ELF-1 (cell line): ENCODE results near the gene ECM1.

Experiments used
- DNase-seq: peaks from one replicate; pipeline ENCODE4 v3.0.0-alpha.2; 2016; ENCODE audit warnings: low read depth, low spot score

Gene ECM1

GRCh38 chr1:150558761-150559655, 51.1 kb downstream of the ECM1 start:
- peak; percentile 61 for DNase-seq

- DNase-seq = no peak
Measured at GRCh38 chr1:150559656-150560010, 51.7 kb downstream of the ECM1 start.

DNA sequence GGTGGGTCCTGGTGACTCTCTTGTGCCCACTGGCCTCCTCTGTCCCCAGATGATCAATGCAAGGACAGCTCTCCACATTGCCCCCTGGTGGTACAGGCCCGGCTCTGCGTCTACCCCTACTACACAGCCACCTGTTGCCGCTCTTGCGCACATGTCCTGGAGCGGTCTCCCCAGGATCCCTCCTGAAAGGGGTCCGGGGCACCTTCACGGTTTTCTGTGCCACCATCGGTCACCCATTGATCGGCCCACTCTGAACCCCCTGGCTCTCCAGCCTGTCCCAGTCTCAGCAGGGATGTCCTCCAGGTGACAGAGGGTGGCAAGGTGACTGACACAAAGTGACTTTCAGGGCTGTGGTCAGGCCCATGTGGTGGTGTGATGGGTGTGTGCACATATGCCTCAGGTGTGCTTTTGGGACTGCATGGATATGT, 52.1 kb downstream of the ECM1 start:
- peak; percentile 90 for DNase-seq

DNA sequence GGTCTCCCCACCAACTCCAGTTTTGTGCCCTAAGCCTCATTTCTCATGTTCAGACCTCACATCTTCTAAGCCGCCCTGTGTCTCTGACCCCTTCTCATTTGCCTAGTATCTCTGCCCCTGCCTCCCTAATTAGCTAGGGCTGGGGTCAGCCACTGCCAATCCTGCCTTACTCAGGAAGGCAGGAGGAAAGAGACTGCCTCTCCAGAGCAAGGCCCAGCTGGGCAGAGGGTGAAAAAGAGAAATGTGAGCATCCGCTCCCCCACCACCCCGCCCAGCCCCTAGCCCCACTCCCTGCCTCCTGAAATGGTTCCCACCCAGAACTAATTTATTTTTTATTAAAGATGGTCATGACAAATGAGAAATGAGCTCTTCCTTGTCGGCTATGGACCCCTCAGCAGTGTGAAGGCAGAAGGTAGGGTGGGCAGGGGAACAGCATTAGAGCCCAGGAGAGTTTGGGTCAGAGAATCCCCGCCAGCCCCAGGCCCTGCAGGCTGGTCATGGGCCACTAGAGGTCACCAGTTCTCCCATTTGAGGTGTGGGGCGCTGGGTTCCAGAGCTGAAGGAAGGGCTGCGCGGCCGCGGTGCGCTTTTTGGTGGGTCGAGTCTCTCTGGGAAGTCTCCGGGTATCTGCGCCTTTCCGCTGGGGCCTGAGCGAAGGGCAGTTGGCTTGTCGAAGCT, 52.8 kb downstream of the ECM1 start:
- peak; percentile 96 for DNase-seq

GRCh38 chr1:150561254-150561973, 53.5 kb downstream of the ECM1 start:
- DNase-seq = peak; percentile 99

- DNase-seq = peak; percentile 96
Measured at GRCh38 chr1:150561974-150562445, 54.1 kb downstream of the ECM1 start.

DNA sequence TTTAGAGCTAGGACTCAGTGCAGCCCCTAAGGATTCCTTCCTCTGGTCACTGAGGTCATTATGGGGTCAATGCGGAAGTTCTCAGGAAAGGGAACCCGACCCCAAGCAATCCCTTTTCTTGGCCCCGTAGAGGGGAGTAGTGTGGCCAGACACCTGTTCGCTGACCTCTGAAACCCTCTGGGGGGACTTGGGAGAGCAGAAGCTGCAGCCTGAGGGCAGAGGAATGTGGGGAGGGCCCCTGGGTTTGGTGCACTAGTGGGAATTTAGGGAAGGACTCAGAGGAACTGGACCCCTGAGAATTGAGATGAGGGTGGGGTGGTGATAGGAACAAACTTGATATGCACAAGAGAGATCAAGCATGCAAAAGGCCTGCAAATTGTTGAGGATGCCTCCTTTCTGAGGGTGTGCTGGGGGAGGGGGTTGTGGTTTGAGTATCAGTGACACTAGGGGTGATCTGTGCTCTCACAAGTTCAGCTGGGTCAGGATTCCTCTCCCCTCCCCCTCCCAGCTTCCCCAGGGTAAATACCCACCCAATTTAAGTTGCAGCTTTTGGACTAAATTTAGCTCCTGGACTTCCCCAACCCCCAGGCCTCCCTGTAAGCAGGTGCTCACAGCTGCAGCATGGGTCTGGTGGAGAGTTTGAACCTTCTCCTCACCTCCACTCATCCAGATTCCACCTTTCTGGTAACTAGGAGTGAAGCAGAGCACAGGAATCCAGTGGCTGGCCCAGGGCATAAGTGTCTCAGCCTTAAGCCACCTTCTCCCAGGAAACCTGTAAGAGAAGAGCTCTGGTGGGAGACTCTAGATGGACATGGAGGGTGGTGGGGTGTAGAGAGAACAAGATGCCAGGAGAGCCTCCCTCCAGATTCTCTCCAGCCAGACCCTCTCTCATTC, 54.8 kb downstream of the ECM1 start:
- DNase-seq = peak; percentile 48
